HepG2 (cell line): ENCODE measurements around the gene CHRNB1. TPM values are rescaled to one million over a fixed set of nuclear protein-coding genes. Genes with fewer than 3 reads are reported as not detected.

ENCODE experiments used
- CENPT ChIP-seq: sonication (generic); formaldehyde crosslinking; IDR thresholded peaks from 2 replicates; pipeline ENCODE4 v1.8.0; 2022; ENCODE audit warnings: low read depth, mild to moderate bottlenecking, moderate library complexity, missing genetic modification reagents
- HOMEZ ChIP-seq: IDR thresholded peaks from 2 replicates; pipeline ENCODE4 v1.6.1; 2016; ENCODE audit warnings: low read depth
- MAF1 ChIP-seq: sonication (generic); formaldehyde crosslinking; IDR thresholded peaks from 2 replicates; pipeline ENCODE4 v1.5.0; 2020; ENCODE audit warnings: missing genetic modification reagents, borderline replicate concordance
- MXD4 ChIP-seq: IDR thresholded peaks from 2 replicates; pipeline ENCODE4 v1.6.1; 2016; ENCODE audit warnings: mild to moderate bottlenecking, missing biosample characterization, missing genetic modification reagents
- PPARG ChIP-seq: conservative IDR thresholded peaks from 2 replicates; pipeline ENCODE4 v1.6.1; 2016; ENCODE audit warnings: missing biosample characterization, missing genetic modification reagents
- RERE ChIP-seq: IDR thresholded peaks from 2 replicates; pipeline ENCODE4 v1.6.1; 2016; ENCODE audit warnings: low read depth, missing genetic modification reagents, missing compliant biosample characterization
- THAP11 ChIP-seq: IDR thresholded peaks from 2 replicates; pipeline ENCODE4 v1.6.1; 2016; ENCODE audit warnings: missing biosample characterization, missing genetic modification reagents
- ZBTB1 ChIP-seq: sonication (generic); formaldehyde crosslinking; IDR thresholded peaks from 2 replicates; pipeline ENCODE4 v1.4.0; 2020; ENCODE audit warnings: missing genetic modification reagents, borderline replicate concordance
- ZBTB38 ChIP-seq: sonication (generic); formaldehyde crosslinking; IDR thresholded peaks from 2 replicates; pipeline ENCODE4 v1.5.1; 2020; ENCODE audit warnings: mild to moderate bottlenecking, missing genetic modification reagents
- ZNF33A ChIP-seq: sonication (generic); formaldehyde crosslinking; IDR thresholded peaks from 2 replicates; pipeline ENCODE4 v1.5.1; 2020; ENCODE audit warnings: missing genetic modification reagents, mild to moderate bottlenecking, moderate library complexity, borderline replicate concordance
- ZNF383 ChIP-seq: sonication (generic); formaldehyde crosslinking; IDR thresholded peaks from 2 replicates; pipeline ENCODE4 v1.4.0; 2020; ENCODE audit warnings: missing genetic modification reagents, mild to moderate bottlenecking, borderline replicate concordance
- ZNF407 ChIP-seq: sonication (generic); formaldehyde crosslinking; IDR thresholded peaks from one replicate; pipeline ENCODE4 v1.5.1; 2020; ENCODE audit warnings: mild to moderate bottlenecking, missing genetic modification reagents; ENCODE audit errors: not compliant biosample characterization
- ZNF768 ChIP-seq: sonication (generic); formaldehyde crosslinking; IDR thresholded peaks from 2 replicates; pipeline ENCODE4 v1.4.0; 2020; ENCODE audit warnings: missing genetic modification reagents
- polyA plus RNA-seq, 8 experiments: library from polyadenylated mRNA; depleted of rRNA in 3 of 8; stranded (reverse) in 7 of 8; unstranded in 1 of 8; fragments of >200 nt; fragmentation: Illumina TruSeq in 4 of 8; extraction: Trizol in 4 of 8; gene quantifications; 2 replicates each; pipeline versions ENCODE4 v1.2.1 to v1.2.3, GENCODE V29; 2011 to 2016; ENCODE audit warnings: low read depth in 4 of 8, missing spikeins in 1 of 8, mixed read lengths in 1 of 8; ENCODE audit not compliant: insufficient read depth in 1 of 8
- total RNA-seq, 5 experiments: library from RNA; depleted of rRNA; stranded (reverse); fragments of >200 nt; fragmentation: Illumina TruSeq; extraction: Trizol; gene quantifications; 2 replicates each; pipeline ENCODE4 v1.2.3, GENCODE V29; 2016; ENCODE audit warnings: low read depth in 1 of 5

CHRNB1 gene
- total and polyA plus RNA-seq, 2 of the 13 experiments (the other 11 are each of a cell fraction or from before 2014, with no cell fraction given), result 5.4 to 33.7 TPM

- TF ChIP-seq ZNF407 (CRISPR knock-in tag) (no peak), ZNF33A (no peak), ZBTB38 (no peak), MAF1 (CRISPR knock-in tag) (no peak), CENPT (CRISPR knock-in tag) (0 out of 2 replicates have a peak, but pooled peaks have one; percentile 47), HOMEZ (CRISPR knock-in tag) (0 out of 2 replicates have a peak, but pooled peaks have one; percentile 17), ZBTB1 (CRISPR knock-in tag) (no peak), RERE (CRISPR knock-in tag) (no peak), ZNF768 (CRISPR knock-in tag) (no peak), MXD4 (CRISPR knock-in tag) (no peak; the same call in 1 of the 2 replicates), PPARG (CRISPR knock-in tag) (no peak), THAP11 (CRISPR knock-in tag) (peak; percentile 38; the same call in 1 of the 2 replicates), ZNF383 (CRISPR knock-in tag) (no peak)
These were observed 38.6 kb downstream of the CHRNB1 start (continued) for GRCh38 chr17:7483255-7484066.
